Endothelial cell (in vitro differentiated cells): ENCODE results near the gene SCAMP1. TPM values are rescaled to one million over a fixed set of nuclear protein-coding genes. Genes with fewer than 3 reads are reported as not detected.

Experiments used
- DNase-seq: peaks from one replicate; pipeline ENCODE4 v3.0.0; 2021; ENCODE audit warnings: low spot score
- H3K27ac Mint-ChIP-seq: one replicate; pipeline ENCODE4 v1.8.0; 2021; ENCODE audit warnings: mixed read lengths, inconsistent platforms; ENCODE audit not compliant: unreplicated experiment
- H3K27me3 Mint-ChIP-seq: one replicate; pipeline ENCODE4 v1.8.0; 2021; ENCODE audit warnings: mild to moderate bottlenecking, moderate library complexity, mixed read lengths, inconsistent platforms; ENCODE audit not compliant: unreplicated experiment
- H3K36me3 Mint-ChIP-seq: one replicate; pipeline ENCODE4 v1.8.0; 2021; ENCODE audit warnings: mild to moderate bottlenecking, low read depth, mixed read lengths, inconsistent platforms; ENCODE audit not compliant: unreplicated experiment
- H3K4me1 Mint-ChIP-seq: one replicate; pipeline ENCODE4 v1.8.0; 2021; ENCODE audit warnings: mild to moderate bottlenecking, mixed read lengths, inconsistent platforms; ENCODE audit not compliant: unreplicated experiment
- H3K4me3 Mint-ChIP-seq: one replicate; pipeline ENCODE4 v1.8.0; 2021; ENCODE audit warnings: mild to moderate bottlenecking, mixed read lengths, inconsistent platforms; ENCODE audit not compliant: unreplicated experiment
- H3K9me3 Mint-ChIP-seq: one replicate; pipeline ENCODE4 v1.8.0; 2021; ENCODE audit warnings: mixed read lengths, inconsistent platforms; ENCODE audit not compliant: unreplicated experiment
- long read RNA-seq: library from polyadenylated mRNA; unstranded; transcript quantifications from one replicate; pipeline ENCODE4 v2.0.0, GENCODE V29; 2020; ENCODE audit not compliant: unreplicated experiment
- total RNA-seq: library from RNA; stranded (reverse); fragmentation: NEBNext Ultra II Directional; extraction: Animal tissue kit (Norgen Biotek cat#: 25700); gene quantifications from one replicate; pipeline ENCODE4 v1.2.1, GENCODE V29; 2021; ENCODE audit not compliant: unreplicated experiment
- TF ChIP-seq, protein P1 (sequence below): fragments of 200-600 bp; sonication (generic); IDR thresholded peaks from one replicate; pipeline ENCODE4 v1.5.0; 2021; ENCODE audit warnings: antibody characterized with exemption; ENCODE audit not compliant: unreplicated experiment

SCAMP1 gene, protein sequence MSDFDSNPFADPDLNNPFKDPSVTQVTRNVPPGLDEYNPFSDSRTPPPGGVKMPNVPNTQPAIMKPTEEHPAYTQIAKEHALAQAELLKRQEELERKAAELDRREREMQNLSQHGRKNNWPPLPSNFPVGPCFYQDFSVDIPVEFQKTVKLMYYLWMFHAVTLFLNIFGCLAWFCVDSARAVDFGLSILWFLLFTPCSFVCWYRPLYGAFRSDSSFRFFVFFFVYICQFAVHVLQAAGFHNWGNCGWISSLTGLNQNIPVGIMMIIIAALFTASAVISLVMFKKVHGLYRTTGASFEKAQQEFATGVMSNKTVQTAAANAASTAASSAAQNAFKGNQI
- total RNA-seq = 30.6 TPM
- long read RNA-seq, full-length matches to known transcripts = 16 of 19 reads
- long read RNA-seq, partial matches to known transcripts = 0 of 19 reads
- long read RNA-seq, other reads (novel, unspliced or antisense) = 3 of 19 reads

DNA sequence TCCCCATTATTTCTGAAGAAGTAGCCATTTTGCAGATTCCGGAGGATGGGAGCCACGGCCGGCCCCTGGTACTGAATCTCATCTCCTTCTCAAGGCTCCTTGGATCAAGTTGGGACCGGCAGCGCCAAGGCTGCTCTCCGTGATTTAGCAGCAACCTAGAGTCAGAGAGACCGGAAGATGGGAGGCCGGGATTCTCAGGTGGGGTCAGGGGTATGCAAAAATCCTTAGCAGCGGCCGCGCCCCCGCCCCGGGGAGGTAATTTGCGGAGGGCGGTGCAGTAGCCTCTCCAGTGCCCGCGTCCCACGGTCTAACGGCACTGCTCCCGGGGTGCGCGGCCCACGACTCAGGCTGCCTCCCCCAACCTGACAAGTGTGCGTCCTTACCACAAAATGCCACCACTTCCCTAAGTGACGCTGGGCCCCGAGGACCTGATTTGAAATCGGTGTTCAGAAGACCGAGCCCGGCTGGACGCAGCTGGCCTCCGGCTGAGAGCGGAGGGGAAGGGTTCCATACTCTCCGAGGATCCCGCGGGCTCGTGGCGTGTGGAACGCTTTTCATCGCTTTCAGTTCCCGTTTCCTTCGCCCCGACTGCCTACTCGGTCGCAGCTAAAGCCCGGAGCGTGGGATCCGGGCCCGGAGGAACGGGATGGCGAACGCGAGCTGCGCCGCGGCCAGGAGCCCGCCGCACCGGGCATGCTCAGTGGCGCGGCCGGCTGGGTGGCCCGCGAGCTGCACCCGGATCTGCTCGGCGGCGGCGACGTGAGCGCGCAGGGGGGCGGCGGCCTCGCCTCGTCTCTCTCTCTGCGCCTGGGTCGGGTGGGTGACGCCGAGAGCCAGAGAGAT, at the start of gene SCAMP1:
Gene SCAMP1, plus strand, starts transcription at position 787 of the 843 bp plus-strand sequence. Its CDS starts 55 bp downstream, at position 842.
- Mint-ChIP-seq H3K36me3 (peaks cover 5% of the 10 kb centered on the region), H3K27ac (peak within 1 kb of the TSS; percentile 96), H3K4me1 (peaks cover 17% of the 10 kb centered on the region), H3K4me3 (peak within 1 kb of the TSS; percentile 96), H3K9me3 (no peaks in the 10 kb centered on the region), H3K27me3 (peaks cover 8% of the 10 kb centered on the region)
- TF ChIP-seq, protein P1, sequence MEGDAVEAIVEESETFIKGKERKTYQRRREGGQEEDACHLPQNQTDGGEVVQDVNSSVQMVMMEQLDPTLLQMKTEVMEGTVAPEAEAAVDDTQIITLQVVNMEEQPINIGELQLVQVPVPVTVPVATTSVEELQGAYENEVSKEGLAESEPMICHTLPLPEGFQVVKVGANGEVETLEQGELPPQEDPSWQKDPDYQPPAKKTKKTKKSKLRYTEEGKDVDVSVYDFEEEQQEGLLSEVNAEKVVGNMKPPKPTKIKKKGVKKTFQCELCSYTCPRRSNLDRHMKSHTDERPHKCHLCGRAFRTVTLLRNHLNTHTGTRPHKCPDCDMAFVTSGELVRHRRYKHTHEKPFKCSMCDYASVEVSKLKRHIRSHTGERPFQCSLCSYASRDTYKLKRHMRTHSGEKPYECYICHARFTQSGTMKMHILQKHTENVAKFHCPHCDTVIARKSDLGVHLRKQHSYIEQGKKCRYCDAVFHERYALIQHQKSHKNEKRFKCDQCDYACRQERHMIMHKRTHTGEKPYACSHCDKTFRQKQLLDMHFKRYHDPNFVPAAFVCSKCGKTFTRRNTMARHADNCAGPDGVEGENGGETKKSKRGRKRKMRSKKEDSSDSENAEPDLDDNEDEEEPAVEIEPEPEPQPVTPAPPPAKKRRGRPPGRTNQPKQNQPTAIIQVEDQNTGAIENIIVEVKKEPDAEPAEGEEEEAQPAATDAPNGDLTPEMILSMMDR = no peak
- peak; percentile 99 for DNase-seq

DNA sequence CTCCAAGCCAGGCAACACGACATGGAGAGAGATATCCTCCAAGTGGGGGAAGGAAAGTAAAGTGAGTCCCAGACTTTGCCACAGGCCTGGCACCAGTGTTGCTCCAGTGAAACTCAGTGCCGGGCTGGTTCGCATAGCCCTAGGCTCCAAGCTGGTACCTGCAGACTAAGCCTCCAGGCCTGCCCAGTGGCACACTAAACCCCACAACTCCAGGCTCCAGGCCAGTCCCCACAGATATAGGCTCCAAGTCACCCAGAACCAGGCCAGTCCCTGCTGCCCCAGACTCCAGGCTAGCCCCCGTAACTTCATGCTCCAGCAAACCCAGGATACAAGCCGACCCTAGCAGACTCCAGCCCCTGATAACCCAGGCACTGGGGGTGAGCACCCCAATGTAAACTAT, 42.9 kb upstream of the SCAMP1 start:
- Mint-ChIP-seq H3K4me3 (no peak overlapping the region), H3K9me3 (no peaks in the 10 kb centered on the region), H3K36me3 (no peaks in the 10 kb centered on the region), H3K4me1 (no peaks in the 10 kb centered on the region), H3K27ac (no peak overlapping the region), H3K27me3 (no peaks in the 10 kb centered on the region)
- TF ChIP-seq, protein P1 = no peak
- DNase-seq = no peak

DNA sequence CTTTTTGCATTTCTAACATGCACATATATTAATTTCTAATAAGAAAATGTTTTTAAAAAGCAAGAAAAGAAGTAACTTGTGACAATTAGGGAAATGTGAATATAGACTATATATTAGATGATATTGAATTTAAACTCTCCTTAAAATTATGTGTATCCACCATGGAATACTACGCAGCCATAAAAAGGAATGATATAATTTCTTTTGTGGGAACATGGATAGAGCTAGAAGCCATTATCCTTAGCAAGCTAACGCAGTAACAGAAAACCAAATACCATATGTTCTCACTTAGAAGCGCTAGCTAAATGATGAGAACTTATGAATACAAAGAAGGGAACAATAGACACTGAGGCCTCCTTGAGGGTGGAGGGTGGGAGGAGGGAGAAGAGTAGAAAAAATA, 42.1 kb upstream of the SCAMP1 start:
- TF ChIP-seq, protein P1 = no peak
- no peaks in the 10 kb centered on the region for H3K36me3 Mint-ChIP-seq
- H3K27ac Mint-ChIP-seq = no peak overlapping the region
- H3K4me3 Mint-ChIP-seq = no peak overlapping the region
- DNase-seq = no peak
- H3K4me1 Mint-ChIP-seq = no peaks in the 10 kb centered on the region
- H3K27me3 Mint-ChIP-seq = no peaks in the 10 kb centered on the region
- H3K9me3 Mint-ChIP-seq = no peaks in the 10 kb centered on the region

DNA sequence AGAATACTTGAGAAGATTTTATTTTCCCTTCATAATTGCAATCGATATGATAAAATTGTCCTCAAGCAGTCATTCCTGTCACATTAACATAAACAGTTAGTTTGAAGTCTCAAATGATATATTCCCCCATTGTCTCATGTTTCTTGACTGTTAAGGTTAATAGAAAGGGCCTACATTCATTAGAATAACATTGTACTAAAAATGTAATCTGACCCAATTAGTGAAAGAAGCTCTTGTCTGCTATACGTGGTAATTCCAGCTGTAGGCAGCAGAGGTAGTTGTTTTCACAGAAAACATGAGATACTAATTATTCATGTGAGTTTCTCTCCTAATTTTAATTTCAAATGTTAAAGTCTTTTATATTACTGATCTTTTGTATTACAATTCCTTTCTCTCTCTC, 40.0 kb upstream of the SCAMP1 start:
- TF ChIP-seq, protein P1 = no peak
- no peak for DNase-seq
- H3K4me1 Mint-ChIP-seq = no peaks in the 10 kb centered on the region
- H3K27ac Mint-ChIP-seq = no peak overlapping the region
- no peaks in the 10 kb centered on the region for H3K36me3 Mint-ChIP-seq
- peaks cover 2% of the 10 kb centered on the region for H3K27me3 Mint-ChIP-seq
- no peaks in the 10 kb centered on the region for H3K9me3 Mint-ChIP-seq
- H3K4me3 Mint-ChIP-seq = no peak overlapping the region
